OCI-LY7 (cell line): ENCODE measurements around the gene FMN1. TPM values are rescaled to one million over a fixed set of nuclear protein-coding genes. Genes with fewer than 3 reads are reported as not detected.
A peak's percentile ranks its signal among the peaks of the same experiment; 100 is the strongest.

Source experiments
- BruUV-seq: library from RNA; stranded (reverse); fragments of 400-500 nt; replicated peaks from 2 replicates; lab custom pipeline; 2021; lab: Mats Ljungman, UMichigan
- CTCF ChIA-PET: fragments of 300-600 bp; sonication (Branson Sonifier 250); formaldehyde crosslinking; loops from one replicate; lab custom pipeline; 2022; ENCODE audit warnings: antibody characterized with exemption; ENCODE audit not compliant: unreplicated experiment; lab: Charles Lee
- POLR2A ChIA-PET: fragments of 300-600 bp; sonication (Branson Sonifier 250); formaldehyde crosslinking; loops from one replicate; lab custom pipeline; 2022; ENCODE audit warnings: antibody characterized with exemption; lab: Charles Lee
- DNase-seq: peaks from one replicate; pipeline ENCODE4 v3.0.0-alpha.2; 2015; ENCODE audit warnings: low spot score
- H2AFZ ChIP-seq: fragments of 200-600 bp; sonication (generic), shearing (Covaris generic); 2 replicates; pipeline ENCODE4 v1.6.1; 2014; ENCODE audit warnings: mild to moderate bottlenecking, antibody characterized with exemption, low read length, moderate library complexity
- H3K27ac ChIP-seq: fragments of 200-600 bp; sonication (generic); 2 replicates; pipeline ENCODE4 v1.5.1; 2014; ENCODE audit warnings: mixed run types, low read depth, mild to moderate bottlenecking, moderate library complexity, low read length, inconsistent platforms; ENCODE audit not compliant: poor library complexity, severe bottlenecking
- H3K36me3 ChIP-seq: fragments of 200-600 bp; sonication (generic); 2 replicates; pipeline ENCODE4 v1.6.1; 2014; ENCODE audit warnings: mild to moderate bottlenecking, antibody characterized with exemption, low read length, moderate library complexity, mixed read lengths; ENCODE audit not compliant: insufficient read depth
- H3K4me1 ChIP-seq: fragments of 200-600 bp; sonication (generic); 2 replicates; pipeline ENCODE4 v1.5.1; 2014; ENCODE audit warnings: mild to moderate bottlenecking, low read length; ENCODE audit not compliant: insufficient read depth, poor library complexity, severe bottlenecking
- H3K4me2 ChIP-seq: fragments of 200-600 bp; sonication (generic); 2 replicates; pipeline ENCODE4 v1.6.1; 2014; ENCODE audit warnings: mild to moderate bottlenecking, low read length
- H3K4me3 ChIP-seq: fragments of 200-600 bp; sonication (generic); 2 replicates; pipeline ENCODE4 v1.5.1; 2014; ENCODE audit warnings: mild to moderate bottlenecking, low read depth, low read length; ENCODE audit not compliant: poor library complexity, severe bottlenecking
- H3K79me2 ChIP-seq: fragments of 200-600 bp; sonication (generic); 2 replicates; pipeline ENCODE4 v1.6.1; 2016; ENCODE audit warnings: low read depth, mild to moderate bottlenecking, low read length, moderate library complexity, mixed read lengths; ENCODE audit not compliant: insufficient read depth
- H3K9me2 ChIP-seq: fragments of 200-600 bp; sonication (generic); 2 replicates; pipeline ENCODE4 v1.6.1; 2016; ENCODE audit warnings: mild to moderate bottlenecking, low read length, mixed read lengths; ENCODE audit not compliant: insufficient read depth
- H3K9me3 ChIP-seq: fragments of 200-600 bp; sonication (generic); 2 replicates; pipeline ENCODE4 v1.6.1; 2014; ENCODE audit warnings: mild to moderate bottlenecking, mixed run types, low read length, mixed read lengths
- H4K20me1 ChIP-seq: fragments of 200-600 bp; sonication (generic); 2 replicates; pipeline ENCODE4 v1.6.1; 2014; ENCODE audit warnings: mild to moderate bottlenecking, antibody characterized with exemption, low read length, moderate library complexity, mixed read lengths; ENCODE audit not compliant: insufficient read depth
- EZH2phosphoT487 ChIP-seq: fragments of 200-600 bp; sonication (generic); IDR thresholded peaks from 2 replicates; pipeline ENCODE4 v1.6.1; 2018; ENCODE audit warnings: low read depth, borderline replicate concordance, mild to moderate bottlenecking, mixed run types, antibody characterized with exemption, low read length, moderate library complexity, mixed read lengths
- intact Hi-C: fragments of 100-400 bp; cut with micrococcal nuclease; formaldehyde crosslinking; loops from one replicate; pipeline ENCODE4 v1.10.0; 2022; ENCODE audit not compliant: unreplicated experiment
- total RNA-seq, 2 experiments: library from RNA; depleted of rRNA in 1 of 2; stranded (reverse); fragments of >200 nt in 1 of 2; shearing (Covaris generic) in 1 of 2; gene quantifications; 2 replicates each; pipeline ENCODE4 v1.2.3, GENCODE V29; 2014 to 2022
- TF ChIP-seq, protein P1 (sequence below): fragments of 200-600 bp; sonication (generic); conservative IDR thresholded peaks from 2 replicates; pipeline ENCODE4 v1.5.1; 2014; ENCODE audit warnings: mild to moderate bottlenecking, antibody characterized with exemption, low read length, moderate library complexity, mixed read lengths

The FMN1 gene
- total RNA-seq, 2 experiments from 2014 or later: 3.2 to 4.2 TPM

DNA sequence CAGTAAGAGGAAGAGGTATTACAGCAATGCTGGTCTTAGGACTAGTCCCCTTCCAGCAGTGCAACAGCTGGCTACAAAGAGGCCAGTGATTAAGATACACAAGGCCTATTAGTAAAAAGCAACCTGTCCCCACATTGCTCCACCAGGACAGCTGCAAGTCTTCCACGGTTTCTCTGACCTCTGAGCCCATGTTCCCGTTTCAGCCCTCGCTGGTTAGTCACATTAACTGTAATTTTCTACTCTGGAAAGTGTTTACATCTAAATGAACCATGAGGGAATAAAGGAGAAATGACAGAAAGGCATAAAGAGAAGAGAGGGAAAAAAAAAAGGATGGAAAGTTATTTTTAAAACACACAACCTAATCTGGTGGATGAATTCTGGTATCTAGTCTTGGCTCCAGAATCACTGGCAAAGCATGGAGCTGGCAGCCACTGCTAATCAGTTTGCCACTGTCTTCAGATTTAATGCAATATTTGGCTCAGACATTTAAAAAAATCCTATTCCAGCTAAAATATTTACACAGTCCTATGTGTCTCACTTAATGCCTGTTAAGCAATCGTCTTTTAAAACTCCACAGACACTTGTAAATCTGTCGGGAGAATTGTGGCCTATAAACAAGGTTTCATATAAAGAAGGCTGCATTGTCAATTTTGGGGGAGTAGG lies 321.8 kb downstream of the FMN1 start:
- no peaks in the 10 kb centered on the region for H3K9me2 ChIP-seq
- no peaks in the 10 kb centered on the region for H3K79me2 ChIP-seq
- intact Hi-C loops: no loop called here
- H3K27ac ChIP-seq: no peak overlapping the region
- CTCF ChIA-PET: no interaction called here
- 0 out of 2 replicates have a peak overlapping the region, but pooled peaks have one; percentile 19 for H2AFZ ChIP-seq
- H3K4me3 ChIP-seq: no peak overlapping the region
- H3K9me3 ChIP-seq: no peaks in the 10 kb centered on the region
- POLR2A ChIA-PET: no interaction called here
- peaks cover 6% of the 10 kb centered on the region for H3K4me1 ChIP-seq
- H3K36me3 ChIP-seq: no peaks in the 10 kb centered on the region
- BruUV-seq: no TSS peak
- no peak overlapping the region for H3K4me2 ChIP-seq
- no peak for DNase-seq
- TF ChIP-seq, protein P1, sequence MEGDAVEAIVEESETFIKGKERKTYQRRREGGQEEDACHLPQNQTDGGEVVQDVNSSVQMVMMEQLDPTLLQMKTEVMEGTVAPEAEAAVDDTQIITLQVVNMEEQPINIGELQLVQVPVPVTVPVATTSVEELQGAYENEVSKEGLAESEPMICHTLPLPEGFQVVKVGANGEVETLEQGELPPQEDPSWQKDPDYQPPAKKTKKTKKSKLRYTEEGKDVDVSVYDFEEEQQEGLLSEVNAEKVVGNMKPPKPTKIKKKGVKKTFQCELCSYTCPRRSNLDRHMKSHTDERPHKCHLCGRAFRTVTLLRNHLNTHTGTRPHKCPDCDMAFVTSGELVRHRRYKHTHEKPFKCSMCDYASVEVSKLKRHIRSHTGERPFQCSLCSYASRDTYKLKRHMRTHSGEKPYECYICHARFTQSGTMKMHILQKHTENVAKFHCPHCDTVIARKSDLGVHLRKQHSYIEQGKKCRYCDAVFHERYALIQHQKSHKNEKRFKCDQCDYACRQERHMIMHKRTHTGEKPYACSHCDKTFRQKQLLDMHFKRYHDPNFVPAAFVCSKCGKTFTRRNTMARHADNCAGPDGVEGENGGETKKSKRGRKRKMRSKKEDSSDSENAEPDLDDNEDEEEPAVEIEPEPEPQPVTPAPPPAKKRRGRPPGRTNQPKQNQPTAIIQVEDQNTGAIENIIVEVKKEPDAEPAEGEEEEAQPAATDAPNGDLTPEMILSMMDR: no peak
- TF ChIP-seq EZH2phosphoT487: no peak
- no peaks in the 10 kb centered on the region for H4K20me1 ChIP-seq

DNA sequence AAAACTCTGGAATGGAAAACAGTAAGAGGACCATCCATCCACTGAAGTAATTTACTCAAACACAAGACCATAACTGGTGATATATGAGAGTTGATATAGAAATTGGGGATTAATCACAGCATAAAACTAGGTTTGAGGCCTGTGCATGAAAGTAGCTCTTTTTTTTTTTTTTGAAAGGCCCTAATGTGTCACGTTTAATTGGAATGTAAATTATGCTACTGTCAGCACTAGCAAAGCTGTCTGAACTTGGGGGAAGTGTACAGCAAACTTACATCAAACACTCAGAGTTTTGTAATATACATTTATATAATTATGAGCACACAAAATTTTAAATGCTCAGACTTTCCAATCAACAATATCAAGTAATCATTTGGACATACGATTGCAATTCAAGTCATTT lies 322.6 kb downstream of the FMN1 start:
- CTCF ChIA-PET: no interaction called here
- no peaks in the 10 kb centered on the region for H4K20me1 ChIP-seq
- H2AFZ ChIP-seq: 0 out of 2 replicates have a peak overlapping the region, but pooled peaks have one; percentile 19
- H3K9me2 ChIP-seq: no peaks in the 10 kb centered on the region
- POLR2A ChIA-PET: no interaction called here
- no peak overlapping the region for H3K4me3 ChIP-seq
- BruUV-seq: no TSS peak
- TF ChIP-seq, protein P1: no peak
- no peak for TF ChIP-seq EZH2phosphoT487
- H3K4me2 ChIP-seq: no peak overlapping the region
- intact Hi-C loops: no loop called here
- H3K79me2 ChIP-seq: no peaks in the 10 kb centered on the region
- H3K4me1 ChIP-seq: peaks cover 6% of the 10 kb centered on the region
- H3K27ac ChIP-seq: no peak overlapping the region
- no peaks in the 10 kb centered on the region for H3K36me3 ChIP-seq
- no peaks in the 10 kb centered on the region for H3K9me3 ChIP-seq
- DNase-seq: no peak
